ENCODE measurements around the gene ARHGEF40.

DNA sequence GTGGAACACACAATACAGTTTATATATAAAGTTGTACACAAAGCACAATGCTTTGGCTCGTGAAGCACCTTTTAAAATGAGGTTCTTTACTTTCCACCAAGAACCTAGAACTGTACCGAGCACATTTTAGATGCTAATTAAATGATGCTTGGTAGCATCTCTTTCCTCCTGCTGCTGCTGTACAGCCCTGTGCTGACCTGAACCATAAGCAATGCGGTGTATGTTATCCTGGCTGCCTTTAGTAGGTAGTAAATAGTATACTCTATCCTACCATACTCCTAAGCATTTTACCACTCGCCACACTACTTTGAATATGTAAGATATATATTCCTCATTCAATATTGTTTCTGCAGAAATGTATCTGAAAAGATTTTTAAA lies 15.3 kb upstream of the ARHGEF40 start:
- TF ChIP-seq POLR2A (IDR thresholded peaks at IDR 0.05; ENCODE audit: low read depth, low read length) (no peak), POLR2AphosphoS5 (IDR thresholded peaks at IDR 0.05; ENCODE audit: low read depth, low read length) (no peak)

Data from GM12892 (cell line).